PFSK-1 (cell line): Measurements from ENCODE around the gene NSDHL.

Source experiments
- FOXP2 ChIP-seq: optimal IDR thresholded peaks from 2 replicates; pipeline ENCODE3; 2011; ENCODE audit warnings: borderline replicate concordance, control low read depth, inconsistent platforms; ENCODE audit not compliant: insufficient read depth; ENCODE audit errors: extremely low read length, extremely low read depth
- POLR2AphosphoS5 ChIP-seq: IDR thresholded peaks from 2 replicates; pipeline ENCODE4 v1.6.1; 2012; ENCODE audit warnings: low read depth, mild to moderate bottlenecking, control low read depth, low read length, moderate library complexity
- SIN3A ChIP-seq: IDR thresholded peaks from 2 replicates; pipeline ENCODE4 v1.6.1; 2012; ENCODE audit warnings: mild to moderate bottlenecking, low read length, moderate library complexity, borderline replicate concordance; ENCODE audit not compliant: insufficient read depth
- TAF1 ChIP-seq: IDR thresholded peaks from 2 replicates; pipeline ENCODE4 v1.6.1; 2012; ENCODE audit warnings: low read length, control low read depth, borderline replicate concordance; ENCODE audit not compliant: insufficient read depth
- TF ChIP-seq, protein P1 (sequence below), 2 experiments: IDR thresholded peaks; 2 replicates each; pipeline versions ENCODE4 v1.6.1 to v1.8.0; 2011 to 2012; ENCODE audit warnings: low read depth in 2 of 2, low read length in 2 of 2, control low read depth in 1 of 2, inconsistent platforms in 1 of 2, mild to moderate bottlenecking in 1 of 2, moderate library complexity in 1 of 2; ENCODE audit not compliant: insufficient read depth in 1 of 2

The NSDHL gene

DNA sequence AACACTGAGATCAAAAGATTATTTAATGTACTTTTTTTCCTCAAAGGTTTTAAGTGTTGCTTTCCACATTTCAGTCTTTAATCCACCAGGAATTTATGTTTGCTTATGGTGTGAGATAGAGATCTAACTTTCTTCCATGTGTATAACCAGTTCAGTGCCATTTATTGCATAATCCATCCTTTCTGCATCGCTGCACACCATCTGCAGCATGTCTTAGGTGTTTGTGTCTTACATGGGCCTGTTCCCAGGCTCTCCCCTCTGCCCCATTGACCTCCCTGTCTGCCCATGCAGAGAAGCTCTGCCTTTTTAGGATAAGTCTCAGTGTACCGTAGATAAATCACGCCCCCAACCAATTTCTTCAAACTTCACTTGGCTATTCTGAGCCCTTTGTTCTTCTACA, 30.3 kb downstream of the NSDHL start:
- no peak for TF ChIP-seq TAF1
- no peak for TF ChIP-seq FOXP2
- TF ChIP-seq, protein P1, sequence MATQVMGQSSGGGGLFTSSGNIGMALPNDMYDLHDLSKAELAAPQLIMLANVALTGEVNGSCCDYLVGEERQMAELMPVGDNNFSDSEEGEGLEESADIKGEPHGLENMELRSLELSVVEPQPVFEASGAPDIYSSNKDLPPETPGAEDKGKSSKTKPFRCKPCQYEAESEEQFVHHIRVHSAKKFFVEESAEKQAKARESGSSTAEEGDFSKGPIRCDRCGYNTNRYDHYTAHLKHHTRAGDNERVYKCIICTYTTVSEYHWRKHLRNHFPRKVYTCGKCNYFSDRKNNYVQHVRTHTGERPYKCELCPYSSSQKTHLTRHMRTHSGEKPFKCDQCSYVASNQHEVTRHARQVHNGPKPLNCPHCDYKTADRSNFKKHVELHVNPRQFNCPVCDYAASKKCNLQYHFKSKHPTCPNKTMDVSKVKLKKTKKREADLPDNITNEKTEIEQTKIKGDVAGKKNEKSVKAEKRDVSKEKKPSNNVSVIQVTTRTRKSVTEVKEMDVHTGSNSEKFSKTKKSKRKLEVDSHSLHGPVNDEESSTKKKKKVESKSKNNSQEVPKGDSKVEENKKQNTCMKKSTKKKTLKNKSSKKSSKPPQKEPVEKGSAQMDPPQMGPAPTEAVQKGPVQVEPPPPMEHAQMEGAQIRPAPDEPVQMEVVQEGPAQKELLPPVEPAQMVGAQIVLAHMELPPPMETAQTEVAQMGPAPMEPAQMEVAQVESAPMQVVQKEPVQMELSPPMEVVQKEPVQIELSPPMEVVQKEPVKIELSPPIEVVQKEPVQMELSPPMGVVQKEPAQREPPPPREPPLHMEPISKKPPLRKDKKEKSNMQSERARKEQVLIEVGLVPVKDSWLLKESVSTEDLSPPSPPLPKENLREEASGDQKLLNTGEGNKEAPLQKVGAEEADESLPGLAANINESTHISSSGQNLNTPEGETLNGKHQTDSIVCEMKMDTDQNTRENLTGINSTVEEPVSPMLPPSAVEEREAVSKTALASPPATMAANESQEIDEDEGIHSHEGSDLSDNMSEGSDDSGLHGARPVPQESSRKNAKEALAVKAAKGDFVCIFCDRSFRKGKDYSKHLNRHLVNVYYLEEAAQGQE (IDR thresholded peaks at IDR 0.05; ENCODE audit: insufficient read depth in 1 of 2, low read depth in 2 of 2, low read length in 2 of 2), result no peak
- TF ChIP-seq POLR2AphosphoS5, result no peak
- no peak for TF ChIP-seq SIN3A

DNA sequence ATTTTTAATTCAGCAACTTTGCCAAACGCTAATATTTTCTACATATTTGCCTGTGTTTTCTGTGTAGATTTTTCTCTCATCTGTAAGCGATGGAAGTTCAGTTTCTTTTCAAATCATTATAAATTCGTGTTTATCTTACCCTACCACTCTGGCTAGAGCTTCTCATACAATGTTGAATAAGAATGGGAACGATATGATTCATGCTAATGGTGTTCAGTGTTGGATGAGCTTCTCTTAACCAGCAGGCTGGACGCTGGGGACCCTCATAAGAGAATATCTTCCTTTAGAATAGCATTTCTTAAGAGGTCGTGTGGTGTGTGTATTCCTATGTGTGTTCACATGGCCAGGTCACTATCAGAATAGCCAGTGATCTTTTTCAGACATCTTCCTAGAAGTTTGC, 31.0 kb downstream of the NSDHL start:
- TF ChIP-seq, protein P1 (IDR thresholded peaks at IDR 0.05; ENCODE audit: insufficient read depth in 1 of 2, low read depth in 2 of 2, low read length in 2 of 2), result no peak
- TF ChIP-seq FOXP2 (no peak), TAF1 (no peak), SIN3A (no peak), POLR2AphosphoS5 (no peak)

DNA sequence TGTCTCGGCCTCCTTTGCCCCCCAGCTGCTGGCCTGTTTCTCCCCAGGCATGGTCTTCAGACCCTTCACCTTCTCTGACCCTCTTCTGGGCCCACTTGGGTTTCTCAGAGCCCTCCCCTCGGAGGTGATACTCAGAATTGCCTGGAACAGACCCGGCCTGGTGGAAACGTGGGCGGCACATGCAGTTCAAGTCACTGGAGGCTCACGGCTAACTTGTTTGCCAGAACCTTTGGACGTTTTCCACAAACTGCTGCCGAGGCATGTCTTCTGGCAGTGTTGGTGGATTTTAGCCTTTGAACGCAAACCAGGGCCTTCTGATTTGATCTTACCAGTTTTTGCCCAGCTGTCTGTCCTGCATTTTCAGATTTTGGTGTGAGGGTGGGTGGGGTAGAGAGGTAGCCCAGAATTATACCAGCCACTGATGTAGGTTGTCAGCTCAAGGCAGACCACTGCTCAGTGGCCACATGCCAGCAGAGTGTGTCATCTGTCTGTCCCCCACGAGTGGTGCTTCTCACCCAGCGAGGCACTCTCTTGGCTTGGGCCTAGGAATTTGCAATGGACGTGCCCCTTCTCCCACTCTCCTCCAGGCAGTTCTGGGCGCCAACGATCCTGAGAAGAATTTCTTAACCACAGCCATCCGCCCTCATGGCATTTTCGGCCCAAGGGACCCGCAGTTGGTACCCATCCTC, 34.5 kb downstream of the NSDHL start:
- TF ChIP-seq SIN3A, result no peak
- TF ChIP-seq POLR2AphosphoS5, result no peak
- TF ChIP-seq TAF1, result no peak
- no peak for TF ChIP-seq FOXP2
- TF ChIP-seq, protein P1 (IDR thresholded peaks at IDR 0.05; ENCODE audit: insufficient read depth in 1 of 2, low read depth in 2 of 2, low read length in 2 of 2), result no peak

DNA sequence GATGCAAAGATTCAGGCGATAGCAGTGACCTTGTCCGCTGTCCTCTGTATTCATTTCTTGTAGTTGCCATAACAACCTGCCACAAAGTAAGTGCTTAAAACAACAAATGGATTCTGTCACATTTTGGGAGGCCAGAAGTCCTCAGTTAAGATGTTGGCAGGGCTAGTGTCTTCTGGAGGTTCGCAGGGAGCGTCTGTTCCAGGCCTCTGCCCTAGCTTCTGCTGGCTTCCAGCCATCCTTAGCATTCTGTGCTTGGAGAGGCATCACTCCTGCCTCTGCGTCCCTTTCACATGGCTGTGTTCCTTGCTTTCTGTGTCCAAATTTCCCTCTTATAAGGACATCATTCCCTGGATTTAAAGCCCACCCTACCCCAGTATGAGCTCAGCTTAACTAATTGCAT, 35.5 kb downstream of the NSDHL start:
- no peak for TF ChIP-seq POLR2AphosphoS5
- TF ChIP-seq FOXP2, result no peak
- TF ChIP-seq, protein P1 (IDR thresholded peaks at IDR 0.05; ENCODE audit: insufficient read depth in 1 of 2, low read depth in 2 of 2, low read length in 2 of 2), result no peak
- TF ChIP-seq TAF1, result no peak
- TF ChIP-seq SIN3A, result no peak
